ENCODE data around the gene POLQ. TPM values are rescaled to one million over a fixed set of nuclear protein-coding genes. Genes with fewer than 3 reads are reported as not detected.
"Not testable (repeated sequence)": the region's sequence is repeated elsewhere in the genome, so short reads cannot be mapped to it uniquely, and the experiment has no call there.

POLQ gene
- total RNA-seq, 2 donors from 2014 or later, result 0.23 to 0.48 TPM

DNA sequence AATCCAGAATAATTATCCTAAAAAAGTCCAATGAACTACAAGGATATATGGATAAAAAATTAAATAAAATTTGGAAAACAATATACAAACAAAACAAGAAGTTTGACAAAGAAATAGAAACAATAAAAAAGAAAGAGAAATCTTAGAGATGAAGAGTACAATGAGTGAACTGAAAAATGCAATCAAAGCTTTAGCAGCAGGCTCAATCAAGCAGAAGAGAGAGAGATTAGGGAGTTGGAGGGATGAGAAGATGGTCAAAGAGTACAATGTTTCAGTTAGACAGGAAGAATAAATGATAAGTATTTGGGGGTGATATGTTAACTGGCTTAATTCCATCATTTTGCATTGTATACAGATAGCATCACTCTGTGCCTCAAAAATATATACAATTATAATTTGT is 29.9 kb downstream of the POLQ start:
- no peak for DNase-seq (ENCODE audit: low spot score)
- intact Hi-C loops (cut with DNase I), result no loop called here

DNA sequence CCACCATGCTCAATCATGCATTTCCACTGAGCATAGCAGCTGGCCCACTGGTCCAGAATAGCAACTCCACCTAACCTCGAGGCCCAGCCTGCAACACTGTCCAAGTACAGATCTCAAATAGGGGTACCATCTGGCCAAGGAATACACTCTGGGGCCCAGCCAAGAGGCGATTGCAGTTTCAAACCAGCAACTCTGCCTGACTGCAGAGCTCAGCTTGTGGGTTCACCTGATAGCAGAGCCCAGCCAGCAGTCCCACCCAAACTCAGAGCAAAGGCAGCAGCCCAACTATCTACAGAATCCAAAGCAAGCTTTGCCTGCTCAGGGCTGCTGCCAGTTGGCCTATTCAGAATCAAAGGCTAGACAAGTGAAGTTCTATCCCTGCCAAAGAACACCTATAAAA is 30.5 kb downstream of the POLQ start:
- intact Hi-C loops (cut with DNase I), result no loop called here
- DNase-seq (ENCODE audit: low spot score), result no peak

DNA sequence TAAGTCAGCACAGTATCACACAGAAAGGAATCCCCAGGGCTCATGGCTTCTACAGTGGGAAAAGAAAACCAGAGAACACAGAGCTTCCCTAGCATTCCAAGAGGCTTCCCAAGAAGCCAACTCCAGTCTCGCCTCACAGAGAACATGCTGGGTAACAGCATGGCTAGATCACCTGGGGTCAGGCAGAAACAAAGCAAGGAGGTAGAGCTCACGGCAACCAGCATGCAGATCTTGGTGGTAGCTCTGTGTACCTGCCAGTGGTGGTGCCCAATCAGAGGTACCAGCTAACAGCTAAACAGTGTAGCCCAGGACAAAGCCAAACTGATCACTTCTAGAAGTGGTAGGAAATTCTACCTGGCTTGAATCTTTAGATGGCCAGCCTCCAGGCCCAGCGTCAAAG is 31.3 kb downstream of the POLQ start:
- intact Hi-C loops (cut with DNase I), result no loop called here
- no peak for DNase-seq (ENCODE audit: low spot score)

DNA sequence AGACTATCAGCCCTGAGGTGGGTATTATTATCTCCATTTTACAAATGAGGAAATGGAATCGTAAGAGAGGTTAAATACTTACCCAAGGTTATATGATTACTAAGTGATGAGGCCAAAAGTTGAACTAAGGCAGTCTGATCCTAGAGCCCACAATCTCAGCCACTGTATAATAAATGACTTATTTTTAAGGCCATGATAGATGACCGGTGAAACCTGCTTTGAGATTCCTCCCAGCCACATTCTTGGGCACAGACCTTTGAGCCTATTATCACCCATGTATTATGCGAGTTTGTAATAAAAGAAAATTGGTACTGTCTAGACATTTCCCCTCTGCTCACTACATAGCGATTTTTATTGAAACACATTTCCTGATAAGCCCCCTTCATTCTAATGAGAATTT is 37.4 kb downstream of the POLQ start:
- no peak for DNase-seq (ENCODE audit: low spot score)
- intact Hi-C loops (cut with DNase I), result no loop called here

GRCh38 chr3:121505256-121505655 is 40.5 kb downstream of the POLQ start:
- intact Hi-C loops (cut with DNase I), result no loop called here
- DNase-seq (ENCODE audit: low spot score), result no peak

- intact Hi-C loops (cut with DNase I), result no loop called here
- DNase-seq (ENCODE audit: low spot score), result no peak
Observed at GRCh38 chr3:121504618-121505017, 41.2 kb downstream of the POLQ start.

DNA sequence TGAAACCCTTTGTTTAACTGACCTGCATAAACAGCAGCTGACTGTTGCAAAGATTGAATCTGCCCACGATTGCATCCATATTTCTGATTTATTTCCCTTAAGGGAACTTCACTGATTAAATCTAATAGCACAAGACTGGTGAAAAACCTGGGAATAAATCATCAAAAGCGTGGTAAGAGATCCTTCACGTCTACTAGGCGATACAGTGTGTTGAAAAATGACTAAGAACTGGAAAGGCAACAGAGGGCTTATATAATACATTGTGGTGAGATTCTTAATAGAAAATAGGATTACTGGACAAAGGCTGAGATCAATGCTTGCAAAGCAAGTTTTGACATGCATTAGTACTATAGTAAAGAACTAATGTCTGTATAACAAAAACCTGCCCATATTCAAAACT is 49.0 kb downstream of the POLQ start:
- intact Hi-C loops (cut with DNase I), result no loop called here
- no peak for DNase-seq (ENCODE audit: low spot score)

DNA sequence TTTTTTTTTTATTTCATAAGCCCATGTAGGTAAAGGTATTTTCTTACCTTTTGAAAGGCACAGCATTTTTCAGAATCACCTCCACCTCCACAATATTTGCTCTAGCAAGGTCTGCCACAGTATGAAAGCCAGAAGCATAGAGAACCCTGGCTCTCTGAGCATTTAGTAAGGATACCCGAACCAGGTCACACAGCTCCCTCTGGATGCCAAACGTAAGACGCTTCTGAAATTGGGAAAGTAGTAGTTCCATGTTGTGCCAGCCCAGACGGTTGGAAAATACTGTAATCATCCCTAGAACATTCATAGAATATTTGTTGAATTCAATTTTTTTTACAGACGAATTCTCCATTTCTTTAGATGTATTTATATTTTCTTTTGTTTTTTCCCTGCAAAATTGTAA is 52.4 kb downstream of the POLQ start:
- intact Hi-C loops (cut with DNase I), result no loop called here
- no peak for DNase-seq (ENCODE audit: low spot score)

DNA sequence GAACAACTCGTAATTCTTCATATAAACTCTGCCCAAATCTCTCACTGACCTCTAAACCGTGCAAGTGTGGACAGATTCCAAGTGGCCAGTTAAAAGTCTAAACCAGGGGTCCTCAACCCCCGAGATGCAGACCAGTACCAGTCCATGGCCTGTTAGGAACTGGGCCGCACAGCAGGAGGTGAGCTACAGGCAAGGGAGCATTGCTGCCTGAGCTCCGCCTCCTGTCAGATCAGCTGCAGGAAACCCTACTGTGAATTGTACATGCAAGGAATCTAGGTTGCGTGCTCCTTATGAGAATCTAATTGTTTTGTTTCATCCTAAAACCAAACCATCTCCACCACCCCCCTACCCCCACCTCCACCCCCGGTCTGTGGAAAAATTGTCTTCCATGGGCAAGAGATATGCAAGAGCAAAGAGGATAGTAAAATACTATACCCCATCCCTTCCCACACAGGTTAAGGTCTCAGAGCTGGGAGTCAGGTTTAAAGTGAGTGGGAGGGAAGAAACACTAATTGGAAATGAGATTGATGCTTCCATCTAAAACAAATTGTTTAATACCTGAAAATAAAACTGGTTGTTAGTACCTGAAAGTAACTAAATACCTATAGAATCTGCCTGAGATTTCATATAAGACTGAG is 54.0 kb downstream of the POLQ start:
- intact Hi-C loops (cut with DNase I), result no loop called here
- DNase-seq (ENCODE audit: low spot score), result no peak

GRCh38 chr3:121490161-121490560 is 55.6 kb downstream of the POLQ start:
- DNase-seq (ENCODE audit: low spot score), result no peak
- intact Hi-C loops (cut with DNase I), result no loop called here

DNA sequence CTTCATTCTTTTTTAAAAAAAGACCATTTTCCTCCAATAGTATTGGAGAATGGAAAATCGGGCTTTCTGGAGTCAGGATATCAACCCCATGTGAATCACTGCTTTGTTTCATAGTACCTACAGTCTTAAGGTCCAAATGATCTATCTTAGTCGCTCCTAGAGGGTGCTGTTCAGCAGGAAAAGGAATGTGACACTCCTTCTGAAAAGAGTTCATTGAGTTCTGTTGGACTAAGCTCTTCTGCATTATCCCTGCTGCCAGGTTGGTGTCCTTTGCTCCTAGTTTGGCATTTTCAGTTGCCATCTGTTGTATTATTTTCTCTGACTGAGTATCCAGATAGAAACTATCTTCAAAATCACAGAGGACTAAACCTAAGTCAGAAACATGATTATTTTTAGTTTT is 57.2 kb downstream of the POLQ start:
- intact Hi-C loops (cut with DNase I), result no loop called here
- no peak for DNase-seq (ENCODE audit: low spot score)

- intact Hi-C loops (cut with DNase I), result no loop called here
- no peak for DNase-seq (ENCODE audit: low spot score)
Observed at GRCh38 chr3:121483290-121483689, 62.5 kb downstream of the POLQ start.

DNA sequence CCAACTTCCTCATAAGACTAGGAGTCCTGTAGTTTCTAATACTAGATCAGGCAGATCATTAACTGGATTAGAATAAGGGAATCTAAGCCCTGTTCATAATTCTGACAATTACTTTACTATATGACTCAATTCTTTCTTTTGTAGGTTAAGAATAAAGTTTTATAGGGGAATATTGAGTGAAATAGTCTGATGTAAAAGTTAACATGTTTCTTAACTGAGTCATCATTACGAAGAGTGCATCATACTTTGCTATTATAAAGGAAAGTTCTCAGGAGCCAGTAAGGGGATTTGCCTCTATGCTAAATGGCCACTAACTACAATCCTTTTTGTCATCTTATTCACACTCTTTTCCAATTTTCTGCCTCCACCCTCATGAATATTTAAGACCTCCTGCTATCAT is 63.1 kb downstream of the POLQ start:
- intact Hi-C loops (cut with DNase I), result no loop called here
- DNase-seq (ENCODE audit: low spot score), result no peak

DNA sequence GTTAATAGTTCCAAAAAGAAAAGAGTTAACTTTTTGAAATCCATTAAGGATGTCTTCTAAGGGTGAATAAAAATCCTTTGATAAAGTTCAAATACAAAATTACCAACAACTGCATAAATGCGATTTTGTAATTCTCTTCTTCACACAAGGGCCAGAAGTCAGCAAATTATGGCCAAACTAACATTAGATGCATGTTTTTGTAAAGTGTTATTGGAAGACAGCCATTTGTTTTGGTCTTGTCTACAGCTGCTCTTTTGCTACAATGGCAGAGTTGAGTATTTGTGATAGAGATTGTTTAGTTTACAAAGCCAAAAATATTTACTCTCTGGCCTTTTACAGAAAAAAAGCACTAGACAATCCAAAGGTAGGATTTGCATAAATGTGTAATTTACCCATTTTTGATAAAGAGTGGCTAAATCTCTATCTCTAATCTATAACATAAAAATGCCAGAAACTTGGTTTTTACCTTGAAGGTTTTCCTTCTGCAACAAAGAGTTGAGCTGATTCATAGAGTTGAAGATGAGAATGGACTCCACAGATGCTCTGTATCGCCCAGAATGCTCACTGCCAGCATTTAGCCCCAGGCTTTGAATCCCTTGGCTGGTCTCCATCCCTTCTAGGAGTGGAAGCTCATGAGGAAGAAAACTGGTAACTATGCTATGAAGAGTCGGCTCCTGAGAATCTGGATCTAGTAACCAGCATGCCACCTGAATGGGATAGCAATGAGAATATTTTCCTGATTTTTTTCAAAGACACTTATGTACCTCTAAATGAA is 64.5 kb downstream of the POLQ start:
- intact Hi-C loops (cut with DNase I), result no loop called here
- no peak for DNase-seq (ENCODE audit: low spot score)

DNA sequence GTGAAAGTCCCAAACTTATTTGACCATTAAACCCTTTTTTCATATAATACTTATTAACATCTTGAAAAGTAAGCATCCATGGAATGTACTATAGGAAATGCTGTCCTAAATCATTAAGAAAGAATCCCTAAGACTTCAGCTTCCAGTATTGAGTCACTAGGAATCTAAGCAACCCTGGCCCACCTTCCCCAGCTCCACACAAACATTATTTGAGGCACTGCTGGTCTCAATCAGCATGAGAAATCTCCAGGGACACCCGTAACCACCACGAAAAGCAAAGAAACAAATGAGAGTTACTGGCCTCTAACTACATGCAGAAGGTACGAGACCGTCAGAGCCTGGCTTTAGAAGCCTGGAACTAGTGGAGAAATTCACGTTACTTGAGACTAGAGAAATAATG is 68.2 kb downstream of the POLQ start:
- DNase-seq (ENCODE audit: low spot score), result no peak
- intact Hi-C loops (cut with DNase I), result no loop called here

GRCh38 chr3:121473001-121473400 is 72.8 kb downstream of the POLQ start:
- intact Hi-C loops (cut with DNase I), result no loop called here
- no peak for DNase-seq (ENCODE audit: low spot score)

GRCh38 chr3:121467085-121467484 is 78.7 kb downstream of the POLQ start:
- intact Hi-C loops (cut with DNase I), result no loop called here
- no peak for DNase-seq (ENCODE audit: low spot score)

- DNase-seq (ENCODE audit: low spot score), result no peak
- intact Hi-C loops (cut with DNase I), result no loop called here
Observed at GRCh38 chr3:121463745-121464144, 82.0 kb downstream of the POLQ start.

- intact Hi-C loops (cut with DNase I), result no loop called here
Observed at GRCh38 chr3:121462565-121462964, 83.2 kb downstream of the POLQ start.

DNA sequence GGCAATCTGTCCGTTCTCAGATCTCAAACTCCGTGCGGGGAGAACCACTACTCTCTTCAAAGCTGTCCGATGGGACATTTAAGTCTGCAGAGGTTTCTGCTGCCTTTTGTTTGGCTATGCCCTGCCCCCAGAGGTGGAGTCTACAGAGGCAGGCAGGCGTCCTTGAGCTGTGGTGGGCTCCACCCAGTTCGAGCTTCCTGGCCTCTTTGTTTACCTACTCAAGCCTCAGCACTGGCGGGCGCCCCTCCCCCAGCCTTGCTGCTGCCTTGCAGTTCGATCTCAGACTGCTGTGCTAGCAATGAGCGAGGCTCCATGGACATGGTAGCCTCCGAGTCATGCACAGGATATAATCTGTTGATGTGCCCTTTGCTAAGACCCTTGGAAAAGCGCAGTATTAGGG is 94.0 kb downstream of the POLQ start:
- DNase-seq (ENCODE audit: low spot score); intact Hi-C loops (cut with DNase I): not testable (repeated sequence)

More at GRCh38 chr3:121462565-121462964, 83.2 kb downstream of the POLQ start:
- DNase-seq (ENCODE audit: low spot score), result no peak

DNA sequence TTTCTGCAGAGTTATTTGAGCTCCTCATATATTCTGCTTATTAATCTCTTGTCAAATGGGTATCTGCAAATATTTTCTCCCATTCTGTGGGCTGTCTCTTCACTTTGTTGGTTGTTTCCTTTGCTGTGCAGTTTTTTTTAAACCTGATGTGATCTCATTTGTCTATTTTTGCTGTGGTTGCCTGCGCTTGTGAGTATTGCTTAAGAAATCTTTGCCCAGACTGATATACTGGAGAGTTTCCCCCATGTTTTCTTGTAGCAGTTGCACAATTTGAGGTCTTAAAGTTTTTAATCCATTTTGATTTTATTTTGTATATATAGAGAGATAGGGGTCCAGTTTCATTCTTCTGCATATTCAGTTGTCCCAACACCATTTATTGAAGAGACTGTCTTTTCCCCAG is 102.3 kb downstream of the POLQ start:
- no peak for DNase-seq (ENCODE audit: low spot score)
- intact Hi-C loops (cut with DNase I), result no loop called here
